ENCODE results near the gene ATP6V0A4. TPM values are rescaled to one million over a fixed set of nuclear protein-coding genes. Genes with fewer than 3 reads are reported as not detected.
"Not testable (repeated sequence)": the region's sequence is repeated elsewhere in the genome, so short reads cannot be mapped to it uniquely, and the experiment has no call there.

The ATP6V0A4 gene
- total RNA-seq, 1 experiment from 2014 or later, result 0.15 TPM

DNA sequence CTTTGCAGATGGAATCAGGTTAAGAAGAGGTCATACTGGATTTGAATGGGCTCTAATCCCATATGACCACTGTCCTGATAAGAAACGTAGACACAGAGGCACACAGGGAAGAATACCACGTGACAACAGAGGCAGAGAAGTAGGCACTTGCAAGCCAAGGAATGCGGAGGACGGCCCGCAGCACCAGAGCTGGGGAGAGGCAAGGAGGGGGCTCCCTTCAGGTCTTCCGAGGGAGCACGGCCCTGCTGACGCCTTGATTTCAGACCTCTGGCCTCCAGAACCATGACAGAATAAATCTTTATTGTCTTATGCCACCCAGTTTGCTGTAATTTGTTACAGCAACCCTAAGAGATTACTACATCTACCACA is 44.9 kb downstream of the ATP6V0A4 start:
- no peak for DNase-seq (ENCODE audit: extremely low read depth, low read depth)

DNA sequence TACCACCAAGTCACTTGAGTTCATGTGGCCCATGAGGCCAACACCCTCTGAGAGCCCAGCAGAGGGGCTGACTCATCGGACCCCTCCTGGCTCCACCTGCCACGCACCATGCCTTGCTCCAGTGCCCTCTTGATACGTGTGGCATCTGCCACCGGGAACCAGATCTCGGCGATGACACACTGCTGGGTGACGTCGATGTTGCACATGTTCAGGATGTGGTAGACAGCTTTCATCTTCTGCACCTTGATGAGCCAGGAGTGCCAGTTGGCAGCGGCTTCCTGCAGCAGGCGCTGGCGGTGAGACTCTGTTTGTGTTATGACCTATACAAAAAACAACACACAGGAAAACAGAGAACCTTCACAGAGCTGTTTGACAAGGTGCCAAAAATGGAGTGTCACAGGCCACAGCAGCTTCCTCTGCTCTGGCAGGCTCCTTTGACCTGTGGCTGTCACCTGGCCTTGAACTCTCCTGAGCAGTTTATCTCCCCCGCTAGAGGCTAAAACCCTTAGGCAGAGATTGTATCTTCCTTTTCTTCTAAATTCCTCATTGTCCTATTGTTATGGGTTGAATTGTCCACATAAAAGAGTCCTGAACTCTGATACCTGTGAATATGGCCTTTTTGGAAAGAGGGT is 45.4 kb downstream of the ATP6V0A4 start:
- no peak for DNase-seq (ENCODE audit: extremely low read depth, low read depth)

DNA sequence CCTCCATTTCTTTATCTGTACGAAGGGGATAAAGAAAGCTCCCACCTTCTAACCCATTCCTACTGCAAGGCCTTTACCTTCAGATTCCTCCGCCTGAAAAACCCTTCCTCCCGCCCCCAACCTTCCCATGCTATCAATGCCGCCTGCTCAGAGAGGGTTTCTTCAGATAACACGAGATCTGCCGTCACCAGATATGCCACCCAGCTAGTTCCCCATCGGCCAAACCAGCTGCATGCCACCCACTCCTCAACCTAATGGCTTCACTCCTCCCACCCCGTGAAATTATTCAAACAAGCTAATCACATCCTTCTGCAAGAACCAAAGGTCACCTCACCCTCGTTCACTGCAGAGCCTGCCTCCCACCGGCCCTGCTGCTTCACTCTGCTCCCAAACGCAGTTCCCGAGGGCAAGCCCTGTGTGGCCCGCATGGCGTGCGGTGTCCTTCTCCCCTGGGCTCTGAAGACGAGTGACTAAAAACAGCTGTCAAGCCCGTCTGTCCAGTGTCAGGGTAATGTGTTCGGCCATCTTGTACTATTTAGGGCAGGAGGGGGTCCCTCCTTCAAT is 47.0 kb downstream of the ATP6V0A4 start:
- no peak for DNase-seq (ENCODE audit: extremely low read depth, low read depth)

DNA sequence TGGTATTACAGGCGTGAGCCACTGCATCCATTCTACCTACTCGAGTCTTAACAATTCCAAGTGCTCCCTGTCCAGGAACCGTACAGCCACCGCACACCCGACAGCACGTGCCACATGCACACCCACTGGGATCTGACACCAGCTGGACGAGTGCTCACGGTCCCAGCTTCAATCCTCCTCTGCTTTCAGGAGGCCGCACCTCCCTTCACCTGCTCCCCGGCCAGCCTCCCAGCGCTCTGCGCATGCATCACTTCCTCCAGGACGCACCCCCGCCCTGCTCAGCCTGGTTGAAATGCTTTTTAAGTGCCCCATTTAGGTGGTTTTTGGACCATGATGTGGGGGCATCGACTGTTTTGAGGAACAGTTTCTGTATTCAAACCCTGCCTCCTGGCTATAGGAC is 47.5 kb downstream of the ATP6V0A4 start:
- no peak for DNase-seq (ENCODE audit: extremely low read depth, low read depth)

DNA sequence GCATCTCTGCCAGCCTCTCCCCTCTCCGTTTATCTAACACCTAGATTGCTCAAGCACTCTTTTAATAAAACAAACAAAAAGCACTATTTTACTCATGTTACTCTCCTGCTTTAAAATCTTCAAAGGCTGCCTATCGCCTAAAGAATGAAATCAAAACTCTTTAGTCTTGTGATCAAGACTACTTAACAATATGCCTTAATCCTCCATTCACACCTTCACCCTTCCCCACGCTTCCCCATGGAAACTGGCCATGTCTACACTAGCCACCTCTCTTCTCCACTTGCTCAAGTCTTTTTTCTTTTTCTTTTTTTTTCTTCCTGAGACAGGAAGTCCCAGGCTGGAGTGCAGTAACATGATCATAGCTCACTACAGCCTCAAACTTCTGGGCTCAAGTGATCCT is 48.0 kb downstream of the ATP6V0A4 start:
- DNase-seq (ENCODE audit: extremely low read depth, low read depth), result no peak

DNA sequence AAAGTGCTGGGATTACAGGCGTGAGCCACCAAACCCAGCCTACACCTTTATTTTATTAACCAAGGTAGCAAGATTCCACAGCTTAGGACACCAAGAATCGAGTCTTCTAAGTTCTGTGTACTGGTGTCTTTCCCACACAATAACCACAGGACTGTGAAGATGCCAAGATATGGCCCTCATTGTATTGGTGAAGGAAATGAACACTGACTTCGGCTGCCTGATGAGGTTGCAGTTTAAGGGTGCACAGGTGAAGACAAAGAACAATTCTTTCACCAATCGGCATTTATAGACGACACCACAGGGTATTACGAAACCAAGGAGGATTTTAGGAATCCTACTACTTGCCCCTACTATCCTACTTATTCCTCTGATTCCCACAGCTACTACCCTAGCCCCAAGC is 49.3 kb downstream of the ATP6V0A4 start:
- DNase-seq (ENCODE audit: extremely low read depth, low read depth), result no peak

DNA sequence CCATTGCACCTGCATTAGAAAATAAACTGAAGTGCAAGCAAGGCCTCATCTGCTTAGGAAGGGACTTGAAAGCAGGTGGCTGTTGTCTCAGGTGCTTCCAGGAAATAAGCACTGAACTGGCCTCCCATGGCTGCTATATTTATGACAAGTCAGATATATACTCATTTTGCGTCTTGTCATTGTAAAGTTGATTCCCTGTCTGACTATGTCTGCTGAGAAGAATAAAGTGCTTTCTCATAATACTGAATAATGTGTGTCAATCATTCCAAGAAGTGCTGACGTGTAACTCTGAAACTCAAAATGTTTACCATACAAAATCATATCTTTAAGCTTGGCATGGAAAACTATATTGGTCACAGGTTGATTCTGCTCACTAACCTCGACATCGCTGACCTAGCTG is 51.9 kb downstream of the ATP6V0A4 start:
- no peak for DNase-seq (ENCODE audit: extremely low read depth, low read depth)

DNA sequence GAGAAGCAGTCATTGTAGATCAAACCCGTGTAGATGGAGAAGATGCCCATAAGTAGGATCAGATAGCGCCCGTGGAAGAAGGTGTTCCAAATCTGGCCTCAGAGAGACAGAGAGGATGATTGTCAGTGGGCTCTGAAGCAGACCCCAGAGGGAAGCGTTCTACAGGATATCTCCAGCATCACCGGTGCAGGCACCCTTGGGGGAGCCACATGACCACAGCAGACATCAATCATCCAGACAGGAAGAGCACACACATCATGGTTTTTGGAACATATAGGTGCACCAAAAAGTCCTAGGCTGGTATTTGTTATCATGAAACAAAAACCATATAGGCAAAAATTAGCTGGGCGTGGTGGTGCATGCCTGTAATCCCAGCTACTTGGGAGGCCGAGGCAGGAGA is 52.8 kb downstream of the ATP6V0A4 start:
- no peak for DNase-seq (ENCODE audit: extremely low read depth, low read depth)

DNA sequence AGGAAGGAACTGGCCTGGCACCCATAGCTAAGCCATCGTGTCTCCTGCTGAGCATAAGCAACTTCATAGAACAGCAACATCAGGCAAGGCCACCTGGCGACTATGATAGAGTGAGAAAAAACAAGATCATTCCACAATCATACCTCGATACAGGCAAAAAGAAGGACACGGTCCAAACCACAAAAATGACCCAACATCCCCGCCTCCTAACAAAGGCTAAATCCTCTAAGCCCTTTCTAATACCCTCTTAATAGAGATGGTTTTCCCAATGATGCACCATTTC is 56.6 kb downstream of the ATP6V0A4 start:
- DNase-seq (ENCODE audit: extremely low read depth, low read depth), result no peak

DNA sequence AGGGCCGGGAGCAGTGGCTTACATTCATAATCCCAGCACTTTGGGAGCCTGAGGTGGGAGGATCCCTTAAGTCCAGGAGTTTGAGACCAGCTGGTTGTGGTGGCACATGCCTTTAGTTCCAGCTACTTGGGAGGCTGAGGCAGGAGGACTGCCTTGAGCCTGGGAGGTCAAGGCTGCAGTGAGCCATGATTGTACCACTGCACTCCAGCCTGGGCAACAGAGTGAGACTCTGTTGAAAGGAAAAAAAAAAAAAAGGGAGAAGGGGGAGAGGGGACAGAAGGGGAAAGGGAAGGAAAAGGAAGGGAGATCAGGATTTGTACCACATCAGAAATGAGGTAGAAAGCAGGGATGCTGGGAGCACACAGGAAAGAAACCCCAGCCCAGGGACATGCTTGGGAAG is 58.1 kb downstream of the ATP6V0A4 start:
- no peak for DNase-seq (ENCODE audit: extremely low read depth, low read depth)

DNA sequence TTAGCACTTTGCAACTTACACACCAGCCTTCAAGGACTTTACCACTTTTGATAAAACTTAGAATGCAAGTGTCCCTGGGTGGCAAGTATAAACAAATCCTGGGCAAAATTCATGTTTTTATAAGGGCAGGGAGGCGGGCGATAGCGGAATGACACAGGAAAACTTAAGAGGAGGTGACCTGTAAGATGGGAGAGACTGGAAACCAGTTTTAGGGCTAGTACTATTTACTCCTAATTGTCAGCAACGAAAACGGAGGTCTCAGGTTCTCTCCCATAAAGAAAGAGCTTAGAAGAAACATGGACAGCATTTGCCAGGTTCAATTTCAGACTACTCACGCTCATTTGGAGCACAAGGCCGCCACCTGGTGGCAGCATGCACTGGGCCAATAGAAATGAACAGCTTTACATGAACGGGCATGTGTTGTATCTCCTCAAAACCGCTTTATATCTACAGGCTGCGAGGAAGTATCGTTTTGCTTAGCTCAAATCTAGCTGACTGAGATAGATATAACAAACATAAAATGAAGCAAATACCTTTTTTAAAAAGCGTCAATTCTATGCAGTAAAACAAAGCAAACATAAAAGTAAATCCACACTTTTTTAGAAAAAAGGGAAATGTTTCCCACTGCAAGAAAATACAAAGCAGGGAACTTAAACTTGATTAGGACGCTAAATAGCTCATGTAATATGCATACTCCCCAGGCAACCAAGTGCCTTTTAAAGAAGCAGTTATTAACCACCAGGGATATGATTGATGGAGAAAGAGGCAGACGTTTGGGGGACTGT is 59.3 kb downstream of the ATP6V0A4 start:
- DNase-seq (ENCODE audit: extremely low read depth, low read depth), result peak; percentile 84

DNA sequence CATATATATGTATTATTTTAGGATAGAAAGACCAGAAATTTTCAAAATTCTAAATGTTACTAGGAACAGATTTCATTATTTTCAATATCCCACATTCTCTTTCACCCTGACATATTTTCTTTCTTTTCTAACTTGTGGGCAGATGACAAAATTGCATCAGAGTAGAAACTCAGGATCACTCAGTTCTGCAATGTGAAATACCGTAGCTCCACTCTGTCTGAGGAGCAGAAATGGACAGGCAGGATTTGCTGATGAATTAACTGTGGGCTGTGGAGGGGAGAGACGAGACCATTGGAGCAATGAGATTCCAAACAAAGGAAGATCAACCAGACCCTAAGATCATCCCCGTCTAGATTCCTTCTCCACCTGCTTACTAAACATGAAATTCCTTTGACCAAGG is 59.9 kb downstream of the ATP6V0A4 start:
- no peak for DNase-seq (ENCODE audit: extremely low read depth, low read depth)

DNA sequence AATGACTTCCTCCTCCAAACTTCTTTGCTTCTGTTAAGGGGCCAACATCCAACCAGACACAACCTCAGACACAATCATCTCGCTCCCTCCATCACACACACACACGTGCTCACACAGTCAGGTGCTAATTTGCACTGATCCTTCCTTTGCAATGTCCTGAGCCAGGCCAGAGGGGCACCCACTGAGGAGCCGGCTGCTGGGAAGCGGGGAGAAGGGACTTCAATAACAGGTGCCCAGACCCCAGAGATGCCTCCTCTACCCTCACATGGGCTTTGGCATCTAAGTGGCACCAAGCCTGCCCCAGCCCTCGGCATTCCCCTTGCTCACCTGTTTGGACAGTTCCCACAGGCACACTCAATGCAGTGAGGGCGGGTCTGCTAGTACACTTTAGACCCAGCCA is 62.6 kb downstream of the ATP6V0A4 start:
- DNase-seq (ENCODE audit: extremely low read depth, low read depth), result no peak

DNA sequence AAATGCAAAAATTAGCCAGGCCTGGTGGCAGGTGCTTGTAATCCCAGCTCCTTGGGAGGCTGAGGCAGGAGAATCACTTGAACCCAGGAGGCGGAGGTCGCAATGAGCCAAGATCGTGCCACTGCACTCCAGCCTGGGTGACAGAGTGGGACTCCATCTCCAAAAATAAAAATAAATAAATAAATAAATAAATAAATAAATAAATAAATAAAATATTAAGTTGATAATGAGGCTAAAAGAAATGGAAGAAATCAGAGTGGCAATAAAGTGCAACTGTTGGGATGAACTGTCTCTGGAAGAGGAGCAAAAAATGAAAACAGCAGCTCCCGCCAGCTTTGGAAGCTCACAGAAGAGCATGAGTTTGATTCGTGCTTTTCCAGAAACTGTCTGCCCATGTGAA is 66.3 kb downstream of the ATP6V0A4 start:
- DNase-seq (ENCODE audit: extremely low read depth, low read depth), result not testable (repeated sequence)

DNA sequence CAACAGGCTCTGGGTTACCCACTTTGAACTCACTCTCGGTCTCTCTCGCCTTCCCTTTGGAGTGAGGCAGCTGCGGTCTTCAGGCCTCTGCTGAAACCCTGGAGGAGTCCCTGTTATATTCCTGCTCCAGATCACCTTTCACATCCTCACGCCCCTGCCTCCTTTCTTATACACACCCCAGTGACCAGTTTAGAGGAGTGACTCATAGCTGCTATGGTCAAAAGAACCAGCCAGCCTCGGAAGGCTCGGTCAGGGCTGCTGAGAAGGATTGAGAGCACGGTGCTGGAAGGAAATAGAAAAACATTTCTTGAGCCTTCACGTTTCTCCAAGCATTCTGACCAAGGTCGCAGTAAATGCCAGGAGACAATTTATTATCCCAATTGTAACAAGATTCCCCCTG is 68.6 kb downstream of the ATP6V0A4 start:
- no peak for DNase-seq (ENCODE audit: extremely low read depth, low read depth)

DNA sequence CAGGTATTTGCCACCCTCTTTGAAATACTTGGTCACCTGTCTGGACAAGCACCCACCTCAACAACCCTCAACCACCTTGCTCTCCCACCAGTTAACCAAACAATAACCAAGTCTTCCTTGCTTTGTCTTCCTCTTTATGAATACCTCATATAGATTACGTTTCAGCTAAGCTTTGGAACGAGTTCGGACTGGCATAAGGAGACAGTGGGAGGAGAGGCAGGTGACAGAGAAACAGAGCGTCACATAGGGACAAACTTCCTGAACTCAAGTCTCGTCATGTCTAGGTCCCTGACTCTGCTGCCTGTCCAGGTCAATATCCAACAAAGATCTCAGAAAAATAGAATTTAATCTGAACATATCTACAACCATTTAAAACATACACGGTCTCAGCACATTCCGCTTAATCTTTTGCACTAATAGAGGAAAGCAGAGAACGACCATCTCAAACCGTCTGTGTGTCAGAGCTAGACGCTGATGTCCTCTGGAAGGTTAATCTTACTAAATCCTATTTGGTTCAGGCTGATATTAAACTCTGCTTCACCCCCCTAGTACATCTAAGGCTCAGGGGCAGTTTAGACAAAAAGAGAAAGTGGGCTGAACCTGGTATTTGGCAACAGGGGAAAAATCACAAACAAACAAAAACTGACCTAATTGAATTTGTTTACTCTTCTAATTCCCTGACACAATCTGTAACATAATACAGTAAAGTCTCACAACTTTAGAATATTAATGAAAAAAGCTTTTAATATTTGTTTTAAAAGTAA is 70.5 kb downstream of the ATP6V0A4 start:
- no peak for DNase-seq (ENCODE audit: extremely low read depth, low read depth)

DNA sequence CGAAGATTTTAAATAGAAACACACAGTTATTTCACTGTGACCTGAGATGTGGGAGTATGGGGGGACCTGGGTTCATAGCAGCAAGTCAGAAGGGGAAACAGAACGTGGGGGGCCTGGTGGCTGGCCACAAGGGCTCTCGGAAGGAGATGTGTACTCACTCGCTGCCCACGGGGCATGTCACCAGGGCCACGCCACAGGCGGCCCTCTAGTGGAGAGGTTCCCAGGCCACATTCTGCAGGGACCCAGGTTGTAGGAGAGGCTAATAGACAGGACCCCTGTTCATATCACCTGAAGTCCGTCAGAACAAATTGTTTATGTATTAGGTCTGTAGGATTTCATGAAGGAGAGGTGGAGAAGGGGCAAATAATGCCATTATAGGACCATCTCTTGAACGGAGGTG is 71.7 kb downstream of the ATP6V0A4 start:
- DNase-seq (ENCODE audit: extremely low read depth, low read depth), result no peak

DNA sequence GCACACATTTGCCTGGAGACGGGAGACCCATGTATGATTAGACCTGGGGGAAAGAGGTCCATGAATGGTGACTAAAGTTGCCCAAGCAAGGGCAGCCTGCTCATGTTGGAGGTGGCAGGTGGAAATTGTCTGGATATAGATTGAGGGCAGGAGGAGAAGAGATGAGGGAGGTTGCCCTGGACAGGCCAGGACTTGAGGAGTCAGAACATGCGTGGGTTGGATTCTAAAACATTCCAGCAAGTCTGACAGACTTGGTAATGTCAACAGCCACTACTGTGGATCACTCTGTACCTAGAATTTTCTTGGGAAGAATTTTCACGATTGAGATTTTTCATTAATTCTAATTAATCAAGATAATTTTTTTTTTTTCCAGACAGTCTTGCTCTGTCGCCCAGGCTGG is 77.7 kb downstream of the ATP6V0A4 start:
- no peak for DNase-seq (ENCODE audit: extremely low read depth, low read depth)

DNA sequence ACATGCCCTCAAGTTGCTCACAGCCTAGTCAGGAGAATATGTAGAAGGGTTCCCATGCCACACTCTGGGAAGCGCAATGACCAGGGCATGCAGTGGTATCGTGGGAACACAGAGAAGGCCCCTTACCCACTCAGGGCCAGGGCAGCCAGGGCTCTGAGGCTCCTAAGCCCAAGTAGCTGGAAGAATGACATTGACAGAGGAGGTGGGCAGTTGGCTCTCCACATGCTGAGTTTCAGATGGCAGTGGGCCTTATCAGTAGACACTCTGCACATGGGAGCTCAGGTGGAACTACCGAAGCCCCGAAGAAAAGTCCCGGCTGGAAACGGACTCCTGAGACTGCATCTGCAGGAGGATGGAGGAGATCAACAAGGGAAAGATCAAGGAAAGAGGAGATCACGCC is 81.1 kb downstream of the ATP6V0A4 start:
- no peak for DNase-seq (ENCODE audit: extremely low read depth, low read depth)

DNA sequence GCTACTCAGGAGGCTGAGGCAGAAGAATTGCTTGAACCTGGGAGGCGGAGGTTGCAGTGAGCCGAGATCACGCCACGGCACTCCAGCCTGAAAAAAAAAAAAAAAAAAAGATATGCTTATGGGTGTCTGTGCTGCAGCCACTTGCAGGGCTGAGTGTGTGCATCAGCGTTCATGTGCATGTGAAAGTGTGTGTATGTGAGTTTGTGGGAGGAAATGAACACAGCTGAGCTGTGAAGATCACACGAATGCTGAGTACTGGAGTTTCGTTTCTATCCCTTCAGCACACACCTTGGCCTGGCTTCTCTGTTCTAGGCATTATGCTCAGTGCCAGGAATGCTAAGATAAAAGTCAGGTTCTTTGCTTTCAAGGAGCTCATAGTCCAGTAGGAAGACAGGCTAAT is 84.8 kb downstream of the ATP6V0A4 start:
- DNase-seq (ENCODE audit: extremely low read depth, low read depth), result no peak

DNA sequence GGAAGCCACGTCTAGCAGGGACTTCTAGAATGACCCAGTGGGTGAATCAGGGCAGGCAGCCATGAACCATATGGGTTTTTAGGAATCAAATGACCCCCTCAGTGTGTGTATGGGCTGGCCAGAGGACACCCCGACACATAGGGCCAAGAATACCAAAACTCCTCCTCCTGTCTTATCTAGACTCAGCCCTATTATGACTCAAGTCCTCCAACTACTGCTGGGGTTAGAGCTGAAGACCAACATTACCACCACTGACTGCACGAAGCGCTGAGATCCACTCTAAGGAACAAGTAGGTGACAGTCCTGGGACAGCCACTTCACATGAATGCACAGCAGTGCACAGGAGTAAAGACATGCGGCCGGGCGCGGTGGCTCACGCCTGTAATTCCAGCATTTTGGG is 85.3 kb downstream of the ATP6V0A4 start:
- no peak for DNase-seq (ENCODE audit: extremely low read depth, low read depth)

Data from NCI-H460 (cell line).